ENCODE measurements around the gene KRTAP10-1.
"Not testable (repeated sequence)": the region's sequence is repeated elsewhere in the genome, so short reads cannot be mapped to it uniquely, and the experiment has no call there.

The KRTAP10-1 gene

DNA sequence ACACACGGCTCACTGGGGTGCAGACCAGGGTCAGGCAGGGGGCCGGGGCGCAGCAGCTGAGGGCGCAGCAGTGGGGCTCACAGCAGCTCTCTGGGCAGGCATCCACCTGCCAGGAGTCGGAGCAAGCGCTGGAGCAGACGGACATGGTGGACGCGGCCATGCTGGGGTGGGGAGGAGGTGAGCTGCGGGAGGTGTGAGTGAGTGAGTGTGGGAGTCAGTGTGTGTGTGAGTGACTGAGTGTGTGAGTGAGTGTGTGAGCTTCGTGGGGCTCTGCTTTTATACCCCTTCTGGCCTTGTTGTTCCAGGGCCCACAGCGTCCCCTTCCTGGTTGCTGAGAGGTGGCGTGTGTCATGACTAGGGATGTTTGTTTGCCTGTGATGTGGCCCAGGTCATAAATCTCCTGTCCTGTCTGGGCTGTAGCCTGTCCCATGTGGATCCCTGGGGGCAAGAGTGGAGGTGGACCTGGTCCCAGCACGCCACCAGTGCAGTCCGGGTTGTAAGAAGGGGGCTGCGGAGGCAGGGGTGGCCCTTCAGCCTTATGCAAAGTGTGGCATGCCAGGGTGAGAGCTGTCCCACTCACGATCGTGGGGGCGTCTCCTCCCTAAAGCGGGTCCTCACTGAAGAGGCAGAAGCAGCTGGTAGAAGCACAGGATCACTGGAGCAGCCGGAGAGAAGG, at the start of gene KRTAP10-1:
TSS of gene KRTAP10-1 (minus strand) at position 205 of the 676 bp plus-strand sequence. CDS start at position 160, 45 bp downstream.
- no peak for DNase-seq

DNA sequence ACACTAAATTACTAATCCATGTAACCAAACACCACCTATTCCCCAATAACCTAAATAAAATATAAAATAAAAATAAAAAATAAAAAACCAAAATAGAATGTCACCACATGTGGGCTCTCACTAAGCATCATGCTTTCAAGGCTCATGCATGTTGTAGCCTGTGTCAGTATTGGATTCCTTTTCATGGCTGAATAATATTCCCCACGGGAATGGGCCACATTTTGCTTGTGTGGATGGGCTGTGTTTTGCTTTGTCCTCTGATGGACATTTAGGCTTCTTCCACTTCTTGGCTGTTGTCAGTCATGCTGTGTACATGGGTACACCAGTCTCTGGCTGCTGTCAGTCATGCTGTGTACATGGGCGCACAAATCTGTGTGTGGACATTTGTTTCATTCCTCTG, 49.1 kb upstream of the KRTAP10-1 start:
- DNase-seq = no peak

DNA sequence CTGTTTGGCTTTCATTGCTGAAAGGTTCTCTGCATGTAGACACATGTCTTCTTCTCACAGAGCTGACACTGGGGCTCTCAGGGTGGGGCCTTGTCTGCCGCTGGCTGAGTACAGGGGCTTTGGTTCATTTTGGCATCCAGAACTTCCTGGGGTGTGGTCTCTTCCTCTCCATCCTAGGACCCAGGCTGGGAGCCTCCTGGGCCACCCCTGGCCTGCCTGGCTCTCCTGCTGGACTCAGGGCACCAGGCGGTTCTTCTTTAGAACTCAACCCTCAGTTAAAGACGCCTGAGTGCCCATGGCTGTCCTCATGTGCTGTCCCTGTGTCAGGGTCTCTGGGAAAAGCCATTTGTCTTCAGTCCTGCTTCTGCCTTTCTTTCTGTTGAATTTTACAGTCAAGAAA, 45.9 kb upstream of the KRTAP10-1 start:
- no peak for DNase-seq

DNA sequence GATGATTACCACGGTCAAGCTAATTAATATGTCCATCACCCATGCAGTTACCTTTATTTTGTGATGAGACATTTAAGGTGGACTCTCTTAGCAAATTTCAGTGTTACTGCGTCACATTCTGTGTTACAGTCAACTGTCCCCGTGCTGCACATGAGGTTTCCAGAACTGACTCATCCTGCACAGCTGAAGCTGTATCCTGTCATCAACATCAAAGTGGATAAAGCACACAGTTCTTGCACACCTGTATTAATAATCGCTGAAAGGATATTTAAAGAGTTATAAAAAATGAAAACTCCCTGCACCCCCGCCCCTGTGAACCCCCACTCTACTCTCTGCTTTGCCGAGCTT, 43.8 kb upstream of the KRTAP10-1 start:
- DNase-seq = no peak

- DNase-seq = no peak
Measured at GRCh38 chr21:44583089-44583799, 43.2 kb upstream of the KRTAP10-1 start.

DNA sequence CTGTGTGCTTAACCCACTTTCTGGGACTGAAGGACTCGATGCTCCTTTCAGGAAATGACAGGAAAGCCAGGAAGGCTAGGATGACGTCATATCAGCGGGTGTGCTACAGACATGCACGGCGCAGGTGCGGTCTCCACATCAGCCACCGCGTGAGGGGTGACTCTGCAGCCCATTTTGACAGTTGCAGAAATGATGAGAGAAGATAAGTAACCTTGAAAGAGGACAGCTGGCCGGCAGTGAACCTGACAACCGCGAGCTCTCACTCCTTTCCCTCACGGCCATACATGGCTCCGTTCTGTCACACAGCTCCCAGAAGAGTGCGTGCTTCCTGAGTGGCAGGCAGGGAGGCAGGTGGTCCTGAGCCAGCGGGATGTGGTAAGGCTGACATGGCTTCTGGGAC, 42.1 kb upstream of the KRTAP10-1 start:
- no peak for DNase-seq

GRCh38 chr21:44581158-44581557, 41.2 kb upstream of the KRTAP10-1 start:
- no peak for DNase-seq

DNA sequence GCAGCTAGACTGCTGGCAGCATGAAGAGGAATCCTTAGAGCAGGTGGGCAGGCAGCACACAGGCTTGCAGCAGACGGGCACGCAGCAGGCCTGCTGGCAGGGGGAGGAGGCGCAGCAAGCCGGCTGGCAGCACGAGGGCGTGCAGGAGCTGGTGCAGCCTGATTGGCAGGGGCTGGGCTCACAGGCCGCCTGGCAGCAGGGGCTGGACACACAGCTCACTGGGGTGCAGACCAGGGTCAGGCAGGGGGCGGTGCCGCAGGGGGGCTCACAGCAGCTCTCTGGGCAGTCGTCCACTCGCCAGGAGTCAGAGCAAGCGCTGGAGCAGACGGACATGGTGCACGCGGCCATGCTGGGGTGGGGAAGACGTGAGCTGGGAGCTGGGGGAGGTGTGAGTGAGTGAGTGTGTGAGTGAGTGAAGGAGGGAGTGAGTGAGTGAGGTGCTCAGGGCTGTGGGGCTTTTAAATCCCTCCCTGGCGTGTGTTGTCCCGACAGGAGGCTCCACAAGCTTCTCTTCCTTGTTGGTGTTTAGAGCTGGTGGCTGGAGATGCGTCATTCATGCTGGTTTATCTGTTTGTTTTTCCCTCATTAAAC, 40.3 kb upstream of the KRTAP10-1 start, which contains the start of gene KRTAP10-5:
TSS of gene KRTAP10-5 (minus strand) at position 374 of the 591 bp plus-strand sequence. CDS start at position 348, 26 bp downstream.
- DNase-seq = not testable (repeated sequence)

DNA sequence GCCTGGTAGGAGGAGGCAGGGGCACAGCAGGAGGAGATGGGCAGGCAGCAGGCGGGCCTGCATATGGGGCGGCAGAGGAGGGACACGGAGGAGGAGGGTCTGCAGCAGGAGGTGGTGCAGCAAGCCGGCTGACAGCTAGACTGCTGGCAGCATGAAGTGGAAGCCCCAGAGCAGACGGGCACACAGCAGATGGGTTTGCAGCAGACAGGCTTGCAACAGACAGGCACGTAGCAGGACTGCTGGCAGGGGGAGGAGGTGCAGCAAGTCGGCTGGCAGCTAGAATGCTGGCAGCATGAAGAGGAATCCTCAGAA, 39.8 kb upstream of the KRTAP10-1 start:
- no peak for DNase-seq

DNA sequence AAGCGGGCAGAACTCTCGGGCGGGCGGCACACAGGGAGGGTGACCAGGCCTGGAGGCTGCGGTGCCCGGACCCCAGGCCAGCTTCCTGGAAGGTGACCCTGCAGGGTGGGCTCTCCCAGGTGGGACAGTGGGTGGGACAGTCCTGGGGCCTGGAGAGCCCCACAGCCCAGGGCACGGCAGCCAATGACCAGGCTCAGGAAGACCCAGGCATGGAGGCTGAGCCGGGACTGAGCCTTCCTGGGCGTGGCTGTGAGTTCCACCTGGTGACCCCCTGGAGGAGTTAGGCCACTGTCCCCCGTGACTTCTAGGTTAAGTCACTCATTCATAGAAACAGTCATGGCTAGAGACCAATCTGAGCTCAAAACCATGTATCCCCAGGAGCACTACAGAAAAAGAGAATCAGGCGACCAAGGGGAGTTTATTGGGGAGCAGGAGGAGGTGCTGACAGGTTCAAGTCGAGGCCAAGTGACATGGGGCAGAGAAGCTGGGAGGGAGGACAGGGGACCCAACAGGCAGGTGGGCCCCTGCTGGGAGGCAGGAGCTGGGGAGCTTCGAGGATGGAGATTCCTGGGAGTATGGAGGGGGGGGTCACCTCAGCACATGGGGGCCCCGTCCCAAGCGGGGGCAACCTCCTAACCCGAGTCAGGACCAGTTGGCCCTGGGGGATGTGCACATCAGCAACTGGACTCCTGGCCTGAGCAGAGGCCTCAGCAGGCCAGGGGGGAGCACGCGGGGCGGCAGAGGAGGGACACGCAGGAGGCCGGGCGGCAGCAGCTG, 39.2 kb upstream of the KRTAP10-1 start:
- DNase-seq = no peak

DNA sequence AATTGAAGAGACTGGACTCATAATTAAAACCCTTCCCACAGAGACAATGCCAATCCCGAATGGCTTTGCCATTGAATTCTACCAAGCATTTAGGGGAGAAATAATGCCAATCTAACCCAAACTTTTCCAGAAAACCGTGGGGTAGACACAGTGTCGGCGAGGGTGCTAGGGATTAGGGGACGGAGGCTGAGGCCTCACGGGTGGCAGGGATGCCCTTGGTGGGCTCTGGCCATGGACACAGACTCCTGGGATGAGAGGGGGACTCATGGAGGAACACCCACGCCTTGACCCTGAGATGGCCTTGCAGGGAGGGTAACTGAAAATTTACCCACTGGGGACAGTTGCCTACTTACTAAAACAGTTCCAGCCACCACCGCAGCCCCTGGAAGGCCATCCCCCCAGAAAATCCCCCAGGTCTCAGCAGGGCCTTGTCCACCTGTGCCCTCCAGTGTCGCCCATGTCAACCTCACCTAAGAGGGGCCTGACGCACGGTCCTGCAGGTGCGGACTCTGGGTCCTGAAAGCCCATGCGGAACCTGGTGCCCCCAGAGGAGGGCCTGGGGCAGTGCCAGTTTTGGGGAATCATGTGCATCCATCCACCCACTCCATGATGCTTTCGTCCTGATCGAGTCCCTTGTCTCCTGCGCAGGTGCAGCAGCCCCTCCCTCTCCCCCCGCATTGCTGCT, 38.5 kb upstream of the KRTAP10-1 start:
- no peak for DNase-seq

DNA sequence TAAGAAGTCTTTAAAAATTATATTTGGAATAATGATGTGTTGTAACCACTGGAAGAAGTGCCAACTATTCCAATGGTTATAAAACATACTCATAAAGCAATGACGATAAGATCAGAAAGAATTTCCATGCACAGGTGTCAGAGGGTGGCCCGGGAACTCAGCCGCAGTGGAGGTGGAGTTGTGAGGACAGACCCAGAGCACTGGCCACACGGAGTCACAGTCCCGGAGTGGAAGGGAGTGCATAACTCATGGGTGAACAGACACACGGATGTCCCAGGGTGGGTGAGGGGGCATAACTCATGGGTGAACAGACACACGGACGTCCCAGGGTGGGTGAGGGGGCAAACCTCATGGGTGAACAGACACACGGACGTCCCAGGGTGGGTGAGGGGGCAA, 36.0 kb upstream of the KRTAP10-1 start:
- DNase-seq = no peak

GRCh38 chr21:44575307-44576024, 35.5 kb upstream of the KRTAP10-1 start:
- DNase-seq = no peak

GRCh38 chr21:44574457-44575306, 34.7 kb upstream of the KRTAP10-1 start:
- no peak for DNase-seq

DNA sequence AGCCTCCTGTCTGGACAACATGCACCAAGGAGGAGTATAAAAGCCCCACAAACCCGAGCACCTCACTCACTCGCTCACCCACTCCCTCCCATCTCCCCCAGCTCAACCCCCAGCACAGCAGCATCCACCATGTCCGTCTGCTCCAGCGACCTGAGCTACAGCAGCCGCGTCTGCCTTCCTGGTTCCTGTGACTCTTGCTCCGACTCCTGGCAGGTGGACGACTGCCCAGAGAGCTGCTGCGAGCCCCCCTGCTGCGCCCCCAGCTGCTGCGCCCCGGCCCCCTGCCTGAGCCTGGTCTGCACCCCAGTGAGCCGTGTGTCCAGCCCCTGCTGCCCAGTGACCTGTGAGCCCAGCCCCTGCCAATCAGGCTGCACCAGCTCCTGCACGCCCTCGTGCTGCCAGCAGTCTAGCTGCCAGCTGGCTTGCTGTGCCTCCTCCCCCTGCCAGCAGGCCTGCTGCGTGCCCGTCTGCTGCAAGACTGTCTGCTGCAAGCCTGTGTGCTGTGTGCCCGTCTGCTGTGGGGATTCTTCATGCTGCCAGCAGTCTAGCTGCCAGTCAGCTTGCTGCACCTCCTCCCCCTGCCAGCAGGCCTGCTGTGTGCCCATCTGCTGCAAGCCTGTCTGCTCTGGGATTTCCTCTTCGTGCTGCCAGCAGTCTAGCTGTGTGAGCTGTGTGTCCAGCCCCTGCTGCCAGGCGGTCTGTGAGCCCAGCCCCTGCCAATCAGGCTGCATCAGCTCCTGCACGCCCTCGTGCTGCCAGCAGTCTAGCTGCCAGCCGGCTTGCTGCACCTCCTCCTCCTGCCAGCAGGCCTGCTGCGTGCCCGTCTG, 33.8 kb upstream of the KRTAP10-1 start, which contains the start of gene KRTAP10-4:
TSS of gene KRTAP10-4 (plus strand) at position 100 of the 827 bp plus-strand sequence. CDS start at position 130, 30 bp downstream.
- DNase-seq = not testable (repeated sequence)

DNA sequence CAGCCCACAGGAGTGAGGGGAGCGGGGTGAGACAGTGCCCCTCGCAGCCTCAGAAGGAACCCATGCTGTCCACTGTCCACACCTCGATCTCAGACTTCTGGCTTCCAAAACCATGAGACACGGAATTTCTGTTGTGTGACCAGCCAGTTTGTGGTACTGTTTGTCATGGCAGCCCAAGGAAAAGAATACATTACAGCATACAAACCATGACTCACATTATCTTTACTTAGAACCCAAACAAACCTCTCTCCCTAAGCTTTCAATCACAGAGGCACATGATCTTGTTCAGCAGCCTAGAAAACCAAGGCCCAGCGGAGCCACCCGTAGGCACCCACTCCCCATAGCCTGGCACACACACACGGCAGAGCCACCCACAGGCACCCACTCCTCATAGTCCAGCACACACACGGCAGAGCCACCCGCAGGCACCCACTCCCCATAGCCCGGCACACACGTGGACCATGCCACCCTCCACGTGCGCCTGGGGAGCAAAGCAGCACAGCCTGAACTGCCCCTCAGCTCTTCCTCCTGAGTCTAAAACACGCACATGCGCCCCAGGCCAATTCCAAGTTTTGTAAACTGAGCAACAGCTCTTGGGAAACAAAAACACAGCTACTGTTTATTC, 33.1 kb upstream of the KRTAP10-1 start:
- no peak for DNase-seq

- no peak for DNase-seq
Measured at GRCh38 chr21:44571844-44572782, 32.1 kb upstream of the KRTAP10-1 start.

DNA sequence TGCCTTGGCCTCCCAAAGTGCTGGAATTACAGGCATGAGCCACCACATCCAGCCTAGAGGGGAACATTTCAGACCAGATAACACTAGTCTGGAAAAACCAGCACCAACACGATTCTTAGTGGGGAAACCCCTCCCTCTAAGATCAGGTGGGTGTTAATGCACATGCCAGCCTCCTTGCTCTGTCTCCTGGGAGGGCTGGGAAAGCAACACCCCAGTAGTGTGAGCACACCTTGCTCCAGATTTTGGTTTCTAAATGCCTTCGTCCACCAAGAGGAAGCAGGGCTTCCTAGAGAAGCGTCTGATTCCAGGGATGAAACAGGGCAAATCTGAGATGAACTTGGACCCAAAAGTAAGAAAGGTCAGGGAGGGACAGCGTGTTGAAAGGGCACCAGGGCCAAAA, 31.3 kb upstream of the KRTAP10-1 start:
- no peak for DNase-seq

Measured in NCI-H1092 (cell line).